Upper lobe of left lung (tissue), 6 donors: ENCODE data around the gene KDM6B. TPM values are rescaled to one million over a fixed set of nuclear protein-coding genes. Genes with fewer than 3 reads are reported as not detected.

ENCODE experiments used
- ATAC-seq, 2 donors: fragments of 200-7000 bp; cut with Tn5 transposase; one replicate each; pipeline ENCODE4 v1.9.1; 2022; ENCODE audit warnings: mild to moderate bottlenecking in 2 of 2, moderate library complexity in 2 of 2; ENCODE audit not compliant: low FRiP score in 2 of 2
- DNase-seq, 2 donors: peaks; one replicate each; pipeline ENCODE4 v3.0.0-alpha.2; 2019 to 2020
- H3K27ac ChIP-seq, 4 donors: fragments of 200-600 bp; sonication (generic); one replicate each; pipeline ENCODE4 v1.5.1; 2016 to 2019
- H3K27me3 ChIP-seq, 4 donors: fragments of 200-600 bp; sonication (generic); one replicate each; pipeline ENCODE4 v1.5.1; 2017 to 2019
- H3K36me3 ChIP-seq, 4 donors: fragments of 200-600 bp; sonication (generic); one replicate each; pipeline ENCODE4 v1.5.1; 2016 to 2019
- H3K4me1 ChIP-seq, 4 donors: fragments of 200-600 bp; sonication (generic); one replicate each; pipeline ENCODE4 v1.5.1; 2018 to 2019
- H3K4me3 ChIP-seq, 4 donors: fragments of 200-600 bp; sonication (generic); one replicate each; pipeline ENCODE4 v1.5.1; 2017 to 2019; ENCODE audit warnings: mild to moderate bottlenecking in 2 of 4, moderate library complexity in 1 of 4
- H3K9me3 ChIP-seq, 4 donors: fragments of 200-600 bp; sonication (generic); one replicate each; pipeline ENCODE4 v1.5.1; 2018 to 2019
- EP300 ChIP-seq, 4 donors: sonication (generic); formaldehyde crosslinking; IDR thresholded peaks; one replicate each; pipeline ENCODE4 v1.5.1; 2017; ENCODE audit warnings: antibody characterized with exemption in 4 of 4, control low read depth in 2 of 4
- POLR2A ChIP-seq, 4 donors: fragments of 450-650 bp; IDR thresholded peaks; one replicate each; pipeline ENCODE4 v1.5.1; 2016 to 2017; ENCODE audit warnings: antibody characterized with exemption in 4 of 4, mild to moderate bottlenecking in 2 of 4
- POLR2AphosphoS5 ChIP-seq, 2 donors: sonication (generic); formaldehyde crosslinking; IDR thresholded peaks; one replicate each; pipeline ENCODE4 v1.5.1; 2017; ENCODE audit warnings: antibody characterized with exemption in 2 of 2
- WGBS, 2 donors: methylation state at CpG; one replicate each; pipeline ENCODE4 v1.1.5; 2017 to 2018; 5-methylcytosine and 5-hydroxymethylcytosine counted together
- total RNA-seq, 6 donors: library from RNA; depleted of rRNA in 4 of 6; stranded (reverse); fragments of >200 nt in 4 of 6; gene quantifications; one replicate each; pipeline versions ENCODE4 v1.1.0 to v1.2.1, GENCODE V29; 2016 to 2021
- TF ChIP-seq, protein P1 (sequence below), 6 experiments: fragments of 450-650 bp in 4 of 6; fragments of 200-600 bp in 2 of 6; sonication (generic) in 2 of 6; IDR thresholded peaks; one replicate each; pipeline ENCODE4 v1.5.1; 2016 to 2019; ENCODE audit warnings: antibody characterized with exemption in 6 of 6
- donor health status: DM: no; HTN: no; CAD: no; lungs with moderate emphysema.
- donor health status: DM: no; HTN: yes; CAD: no; lungs with severe emphysema.

Gene KDM6B
- total RNA-seq, 6 donors from 2014 or later, result 17.5 to 68.0 (median 42.2) TPM

DNA sequence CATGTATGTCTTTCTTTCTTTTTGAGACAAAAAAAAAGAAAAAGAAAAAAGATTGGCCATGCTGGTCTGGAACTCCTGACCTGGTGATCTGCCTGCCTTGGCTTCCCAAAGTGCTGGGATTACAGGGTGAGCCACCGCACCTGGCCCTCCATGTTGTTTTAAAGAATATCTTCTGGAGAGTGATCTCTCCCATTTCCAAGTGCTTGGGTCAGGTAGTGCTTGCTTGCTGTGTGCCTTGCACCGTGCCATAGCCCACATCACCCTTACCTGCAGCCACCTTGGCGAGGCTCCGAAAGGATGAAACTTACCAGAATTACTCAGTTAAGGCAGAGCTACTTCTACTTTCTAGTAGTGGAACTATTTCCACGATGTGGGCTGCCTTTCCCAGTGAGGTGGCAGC, 19.0 kb upstream of the KDM6B start:
- Histone ChIP-seq H3K27ac (no peak overlapping the region), H3K36me3 (no peaks in the 10 kb centered on the region), H3K9me3 (no peaks in the 10 kb centered on the region), H3K27me3 (no peaks in the 10 kb centered on the region), H3K4me3 (no peak overlapping the region), H3K4me1 (no peaks in the 10 kb centered on the region)
- DNase-seq, result no peak
- 92 to 95% methylated on average over 5 of the region's 5 CpGs for WGBS, 2 donors
- no peak for TF ChIP-seq EP300 (IDR thresholded peaks at IDR 0.05)
- TF ChIP-seq, protein P1, sequence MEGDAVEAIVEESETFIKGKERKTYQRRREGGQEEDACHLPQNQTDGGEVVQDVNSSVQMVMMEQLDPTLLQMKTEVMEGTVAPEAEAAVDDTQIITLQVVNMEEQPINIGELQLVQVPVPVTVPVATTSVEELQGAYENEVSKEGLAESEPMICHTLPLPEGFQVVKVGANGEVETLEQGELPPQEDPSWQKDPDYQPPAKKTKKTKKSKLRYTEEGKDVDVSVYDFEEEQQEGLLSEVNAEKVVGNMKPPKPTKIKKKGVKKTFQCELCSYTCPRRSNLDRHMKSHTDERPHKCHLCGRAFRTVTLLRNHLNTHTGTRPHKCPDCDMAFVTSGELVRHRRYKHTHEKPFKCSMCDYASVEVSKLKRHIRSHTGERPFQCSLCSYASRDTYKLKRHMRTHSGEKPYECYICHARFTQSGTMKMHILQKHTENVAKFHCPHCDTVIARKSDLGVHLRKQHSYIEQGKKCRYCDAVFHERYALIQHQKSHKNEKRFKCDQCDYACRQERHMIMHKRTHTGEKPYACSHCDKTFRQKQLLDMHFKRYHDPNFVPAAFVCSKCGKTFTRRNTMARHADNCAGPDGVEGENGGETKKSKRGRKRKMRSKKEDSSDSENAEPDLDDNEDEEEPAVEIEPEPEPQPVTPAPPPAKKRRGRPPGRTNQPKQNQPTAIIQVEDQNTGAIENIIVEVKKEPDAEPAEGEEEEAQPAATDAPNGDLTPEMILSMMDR (IDR thresholded peaks at IDR 0.05), result no peak
- TF ChIP-seq POLR2AphosphoS5 (IDR thresholded peaks at IDR 0.05), result no peak
- TF ChIP-seq POLR2A (IDR thresholded peaks at IDR 0.05), result no peak
- ATAC-seq, result no peak

DNA sequence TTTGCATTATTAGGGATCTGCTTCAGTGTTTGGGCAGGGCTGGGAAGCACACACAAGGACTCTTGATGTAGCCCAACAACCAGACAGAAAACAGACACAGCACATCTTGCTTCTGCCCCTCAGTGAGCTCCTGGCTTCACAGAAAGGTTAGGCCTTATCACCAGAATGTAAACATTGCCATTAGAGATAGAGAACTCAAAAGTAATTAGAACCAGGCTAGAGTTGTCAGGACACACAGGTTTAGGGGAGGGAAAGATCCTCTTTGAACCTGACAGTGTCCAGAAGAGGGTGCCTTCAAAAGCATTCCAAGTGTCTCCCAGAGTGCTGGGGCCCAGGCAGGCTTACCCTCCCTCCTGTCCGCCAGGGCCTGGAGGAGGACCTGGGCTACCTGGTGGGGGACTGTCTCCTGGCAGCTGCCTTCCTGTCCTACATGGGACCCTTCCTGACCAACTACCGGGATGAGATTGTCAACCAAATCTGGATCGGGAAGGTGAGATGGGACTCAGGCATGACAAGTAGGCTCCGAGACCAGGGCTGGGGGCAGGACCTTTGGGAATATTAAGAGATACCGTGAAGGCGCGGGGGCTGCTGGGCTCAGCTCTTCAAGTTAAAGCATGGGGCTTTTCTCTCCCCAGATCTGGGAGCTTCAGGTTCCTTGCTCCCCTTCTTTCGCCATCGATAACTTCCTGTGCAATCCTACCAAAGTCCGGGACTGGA, 16.9 kb upstream of the KDM6B start:
- Histone ChIP-seq H3K36me3 (no peaks in the 10 kb centered on the region), H3K27me3 (no peaks in the 10 kb centered on the region), H3K4me1 (no peaks in the 10 kb centered on the region), H3K9me3 (no peaks in the 10 kb centered on the region), H3K27ac (no peak overlapping the region), H3K4me3 (no peak overlapping the region)
- 59 to 77% methylated on average over 9 to 10 of the region's 10 CpGs for WGBS, 2 donors
- ATAC-seq, result no peak
- TF ChIP-seq, protein P1 (IDR thresholded peaks at IDR 0.05), result no peak
- TF ChIP-seq POLR2AphosphoS5 (IDR thresholded peaks at IDR 0.05), result no peak
- TF ChIP-seq POLR2A (IDR thresholded peaks at IDR 0.05), result no peak
- TF ChIP-seq EP300 (IDR thresholded peaks at IDR 0.05), result no peak
- no peak for DNase-seq

GRCh38 chr17:7817643-7817964, 16.4 kb upstream of the KDM6B start:
- H3K9me3 ChIP-seq, result no peaks in the 10 kb centered on the region

GRCh38 chr17:7818026-7818425, 16.0 kb upstream of the KDM6B start:
- Histone ChIP-seq H3K9me3 (no peaks in the 10 kb centered on the region), H3K4me1 (no peaks in the 10 kb centered on the region), H3K27me3 (no peaks in the 10 kb centered on the region), H3K36me3 (no peaks in the 10 kb centered on the region), H3K4me3 (no peak overlapping the region), H3K27ac (no peak overlapping the region)
- WGBS, 2 donors, result 87 to 100% methylated on average over 3 to 10 of the region's 10 CpGs
- no peak for ATAC-seq
- DNase-seq, result no peak
- no peak for TF ChIP-seq POLR2AphosphoS5 (IDR thresholded peaks at IDR 0.05)
- TF ChIP-seq POLR2A (IDR thresholded peaks at IDR 0.05), result no peak
- TF ChIP-seq, protein P1 (IDR thresholded peaks at IDR 0.05), result no peak
- no peak for TF ChIP-seq EP300 (IDR thresholded peaks at IDR 0.05)

More at GRCh38 chr17:7817643-7817964, 16.4 kb upstream of the KDM6B start:
- H3K36me3 ChIP-seq, result no peaks in the 10 kb centered on the region
- peak in 1 of 2 donors; percentile 53 for DNase-seq
- no peak overlapping the region for H3K27ac ChIP-seq
- H3K27me3 ChIP-seq, result no peaks in the 10 kb centered on the region
- H3K4me3 ChIP-seq, result no peak overlapping the region
- no peaks in the 10 kb centered on the region for H3K4me1 ChIP-seq
- 88 to 89% methylated on average over 6 to 9 of the region's 9 CpGs for WGBS, 2 donors
- no peak for ATAC-seq
- TF ChIP-seq POLR2AphosphoS5 (IDR thresholded peaks at IDR 0.05) (no peak), EP300 (IDR thresholded peaks at IDR 0.05) (no peak), POLR2A (IDR thresholded peaks at IDR 0.05) (no peak)
- TF ChIP-seq, protein P1 (IDR thresholded peaks at IDR 0.05), result no peak
